ENCODE measurements around the gene DCAF5.

DNA sequence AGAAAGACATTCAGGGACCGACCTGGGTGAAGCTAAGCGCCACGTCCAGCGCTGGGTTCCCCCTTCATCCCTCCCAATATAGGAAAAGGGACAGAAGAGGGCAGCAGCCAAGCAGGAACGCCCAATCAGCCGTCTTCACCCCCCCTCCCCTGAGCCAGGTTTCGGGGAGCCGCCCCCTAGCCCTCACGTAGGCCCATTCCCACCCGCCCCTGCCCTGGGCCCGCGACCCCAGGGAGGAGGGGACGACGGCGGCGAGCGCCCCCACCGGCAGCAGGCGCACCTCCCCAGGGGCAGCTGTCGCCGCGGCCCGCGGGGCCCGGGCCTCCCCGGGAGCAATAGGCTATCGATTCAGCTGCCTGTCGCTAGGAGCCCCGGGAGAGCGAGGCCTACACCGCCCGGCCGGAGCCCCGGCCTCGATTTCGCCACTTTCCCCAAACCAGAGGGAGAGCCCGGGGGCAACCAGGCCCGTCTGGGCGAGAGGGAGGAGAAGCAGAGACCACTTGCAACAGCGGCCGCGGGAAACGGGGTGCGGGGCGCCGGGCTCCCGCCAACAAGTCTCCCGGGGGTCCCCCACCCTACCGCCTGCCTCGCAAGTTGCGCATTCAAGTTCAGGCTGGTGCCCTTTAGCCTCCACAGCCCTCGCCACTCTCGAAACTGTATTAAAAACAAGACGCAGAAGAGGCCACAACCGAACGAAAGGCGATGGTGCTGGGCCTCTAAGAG lies 1.3 kb downstream of the DCAF5 start:
- TF ChIP-seq CTCF (IDR thresholded peaks at IDR 0.05) (peak; percentile 21 to 33 (median 29)), POLR2AphosphoS5 (IDR thresholded peaks at IDR 0.05; ENCODE audit: insufficient read depth in 1 of 2, low read depth in 1 of 2) (peak in 1 of 2 donors; percentile 58), POLR2A (IDR thresholded peaks at IDR 0.05) (peak in 1 of 2 donors; percentile 3)

All from vagina (tissue), 2 donors.